ENCODE data around the gene RABGAP1L.
"Not testable (repeated sequence)": the region's sequence is repeated elsewhere in the genome, so short reads cannot be mapped to it uniquely, and the experiment has no call there.

RABGAP1L gene

GRCh38 chr1:174676856-174677255 is 517.5 kb downstream of the RABGAP1L start:
- DNase-seq: no peak

DNA sequence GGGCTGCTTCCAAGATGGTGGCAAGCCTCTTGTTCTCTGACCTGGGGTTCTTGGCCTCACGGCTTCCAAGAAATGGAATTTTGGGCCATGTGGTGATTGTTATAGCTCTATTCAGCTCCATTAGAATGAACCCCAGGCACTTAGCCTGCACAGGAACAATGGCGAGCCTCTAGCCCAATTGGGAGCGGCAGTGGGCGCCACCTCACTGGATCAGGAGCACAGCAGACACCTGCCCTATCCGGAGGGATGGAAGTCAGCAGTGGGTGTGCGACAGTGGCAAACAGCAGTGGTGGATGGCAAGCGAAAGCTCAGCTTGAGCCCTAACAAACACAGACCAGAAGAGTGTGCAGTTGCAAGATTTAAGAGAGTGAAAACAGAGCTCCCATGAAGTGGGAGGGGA is 519.3 kb downstream of the RABGAP1L start:
- no peak for DNase-seq

DNA sequence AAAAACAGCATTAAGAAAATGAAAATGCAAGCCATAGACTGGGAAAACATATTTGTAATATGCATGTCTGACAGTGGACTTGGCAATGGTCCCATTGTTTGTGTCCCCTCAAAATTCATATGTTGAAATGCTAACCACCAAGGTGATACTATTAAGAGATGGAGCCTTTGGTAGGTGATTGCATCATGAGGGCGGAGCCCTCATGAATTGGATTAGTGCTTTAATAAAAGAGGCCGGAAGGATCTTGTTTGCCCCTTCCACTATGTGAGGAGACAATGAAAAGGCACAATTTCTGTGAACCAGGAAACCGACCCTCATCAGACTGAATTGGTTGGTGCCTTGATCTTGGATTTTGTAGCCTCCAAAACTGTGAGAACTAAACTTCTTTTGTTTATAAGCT is 520.8 kb downstream of the RABGAP1L start:
- DNase-seq: no peak

- peak; percentile 81 for DNase-seq
Measured at GRCh38 chr1:174682419-174683008, 523.2 kb downstream of the RABGAP1L start.

GRCh38 chr1:174686213-174686612 is 526.9 kb downstream of the RABGAP1L start:
- DNase-seq: no peak

DNA sequence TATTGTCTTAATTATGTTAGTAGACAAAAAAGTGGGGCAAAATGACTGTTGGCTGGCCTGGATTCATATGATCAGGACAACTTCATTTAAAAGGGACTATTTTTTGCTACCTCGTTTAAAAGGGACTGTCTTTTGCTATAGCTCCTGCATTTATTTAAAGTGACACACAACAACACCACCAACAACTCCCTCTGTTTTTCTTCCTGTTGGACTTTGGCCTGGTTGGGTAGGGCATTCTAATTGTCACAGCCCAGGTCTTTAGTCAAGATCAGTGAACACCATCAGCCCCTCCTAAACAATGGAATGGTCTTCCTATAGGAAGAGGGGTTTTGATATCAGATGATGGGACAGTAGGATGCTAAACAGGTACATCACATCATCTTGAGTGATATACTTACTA is 530.2 kb downstream of the RABGAP1L start:
- no peak for DNase-seq

DNA sequence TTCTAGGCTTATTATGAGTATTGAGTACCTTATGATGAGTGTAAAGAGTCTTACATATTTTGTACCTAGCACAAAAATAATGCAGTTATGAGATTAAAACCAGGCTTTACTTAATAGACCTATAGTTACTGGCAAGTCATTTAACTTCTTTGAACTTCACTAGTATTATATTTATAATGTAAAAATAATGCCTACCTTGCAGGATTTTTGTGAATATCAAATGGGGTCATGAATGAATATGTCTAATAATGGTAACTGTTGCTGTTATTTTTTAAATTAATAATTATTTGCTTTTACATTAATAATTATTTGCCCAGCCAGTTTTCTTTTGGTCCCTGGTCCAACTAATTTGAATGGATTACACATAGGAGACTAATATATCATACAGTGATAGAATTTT is 530.9 kb downstream of the RABGAP1L start:
- DNase-seq: no peak

DNA sequence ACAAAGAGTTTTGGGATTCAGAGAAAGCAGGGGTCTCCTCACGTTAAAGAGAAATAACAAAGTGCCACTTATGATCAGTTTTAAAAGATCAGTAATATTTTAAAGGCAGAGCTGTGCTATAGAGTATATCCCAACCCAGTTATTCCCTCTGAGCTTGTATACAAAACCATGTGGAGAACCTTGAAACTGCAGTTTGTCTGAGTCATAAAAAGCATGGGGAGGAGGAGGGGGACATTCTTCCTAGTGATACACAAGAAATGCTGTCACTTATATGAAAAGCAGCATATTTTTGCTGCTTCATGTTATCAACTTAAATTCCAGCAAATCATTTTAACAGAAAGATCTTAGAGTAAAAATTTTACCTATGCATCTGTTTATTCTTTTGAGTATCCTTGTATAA is 533.0 kb downstream of the RABGAP1L start:
- DNase-seq: peak; percentile 42

GRCh38 chr1:174693085-174693484 is 533.8 kb downstream of the RABGAP1L start:
- no peak for DNase-seq

- DNase-seq: not testable (repeated sequence)
Measured at GRCh38 chr1:174693539-174693938, 534.2 kb downstream of the RABGAP1L start.

- DNase-seq: no peak
Measured at GRCh38 chr1:174696026-174696821, 536.9 kb downstream of the RABGAP1L start.

- DNase-seq: no peak
Measured at GRCh38 chr1:174700314-174700713, 541.0 kb downstream of the RABGAP1L start.

DNA sequence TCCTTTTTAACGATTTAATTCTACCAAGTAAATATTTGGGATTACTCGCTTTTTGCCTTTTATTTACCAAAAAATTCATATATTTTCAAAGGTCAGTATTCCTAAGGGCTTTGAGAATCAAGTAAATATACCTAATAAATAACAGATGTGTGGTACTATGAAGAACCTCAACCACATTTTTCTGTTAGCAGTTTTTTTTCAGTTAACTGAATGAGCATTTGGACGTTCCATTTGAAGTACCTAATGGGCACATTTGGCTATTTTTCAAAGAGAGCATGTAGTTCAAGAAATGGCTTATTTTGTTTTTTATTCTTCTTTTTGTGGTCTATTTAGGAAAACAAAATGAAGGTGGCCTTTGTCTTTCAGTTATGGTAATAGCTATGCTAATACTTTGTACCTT is 541.5 kb downstream of the RABGAP1L start:
- DNase-seq: peak; percentile 49

DNA sequence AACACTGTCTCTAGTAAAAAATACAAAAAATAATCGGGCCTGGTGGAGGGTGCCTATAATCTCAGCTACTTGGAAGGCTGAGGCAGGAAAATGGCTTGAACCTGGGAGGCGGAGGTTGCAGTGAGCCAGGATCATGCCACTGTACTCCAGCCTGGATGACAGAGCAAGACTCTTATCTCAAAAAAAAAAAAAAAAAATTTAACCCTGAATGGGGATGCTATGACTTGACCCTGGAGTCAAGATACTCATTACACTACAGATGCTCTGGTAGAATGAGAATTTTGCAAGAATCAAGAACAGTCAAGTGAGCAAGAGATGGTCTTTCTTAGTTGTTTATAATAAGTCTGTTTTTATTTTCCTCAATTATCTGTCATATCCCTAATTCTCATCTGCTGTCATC is 542.2 kb downstream of the RABGAP1L start:
- no peak for DNase-seq

GRCh38 chr1:174702011-174702410 is 542.7 kb downstream of the RABGAP1L start:
- no peak for DNase-seq

- no peak for DNase-seq
Measured at GRCh38 chr1:174703309-174703708, 544.0 kb downstream of the RABGAP1L start.

- no peak for DNase-seq
Measured at GRCh38 chr1:174704300-174704699, 545.0 kb downstream of the RABGAP1L start.

DNA sequence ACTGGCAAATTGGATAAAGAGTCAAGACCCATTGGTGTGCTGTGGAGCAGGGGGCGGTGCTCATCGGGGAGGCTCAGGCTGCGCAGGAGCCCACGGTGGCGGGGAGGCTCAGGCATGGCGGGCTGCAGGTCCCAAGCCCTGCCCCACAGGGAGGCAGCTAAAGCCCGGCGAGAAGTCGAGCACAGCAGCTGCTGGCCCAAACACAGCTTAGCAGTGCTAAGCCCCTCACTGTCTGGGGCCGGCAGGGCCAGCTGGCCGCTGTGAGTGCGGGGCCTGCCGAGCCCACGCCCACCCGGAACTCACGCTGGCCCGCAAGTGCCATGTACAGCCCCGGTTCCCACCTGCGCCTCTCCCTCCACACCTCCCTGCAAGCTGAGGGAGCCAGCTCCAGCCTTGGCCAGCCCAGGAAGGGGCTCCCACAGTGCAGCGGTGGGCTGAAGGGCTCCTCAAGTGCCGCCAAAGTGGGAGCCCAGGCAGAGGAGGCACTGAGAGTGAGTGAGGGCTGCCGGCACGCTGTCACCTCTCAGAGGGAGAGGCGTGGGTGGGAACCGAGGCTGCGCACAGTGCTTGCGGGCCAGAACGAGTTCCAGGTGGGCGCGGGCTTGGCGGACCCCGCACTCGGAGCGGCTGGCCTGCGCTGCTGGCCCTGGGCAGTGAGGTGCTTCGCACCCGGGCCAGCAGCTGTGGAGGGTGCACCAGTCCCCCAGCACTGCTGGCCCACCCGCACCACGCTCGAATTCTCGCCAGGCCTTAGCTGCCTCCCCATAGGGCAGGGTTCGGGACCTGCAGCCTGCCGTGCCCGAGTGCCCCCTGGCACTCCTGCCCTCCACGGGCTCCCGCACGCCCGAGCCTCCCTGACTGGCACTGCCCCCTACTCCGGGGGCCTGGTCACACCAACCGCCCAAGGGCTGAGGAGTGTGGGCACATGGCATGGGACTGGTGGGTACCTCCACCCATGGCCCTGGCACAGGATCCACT is 551.8 kb downstream of the RABGAP1L start:
- DNase-seq: no peak

DNA sequence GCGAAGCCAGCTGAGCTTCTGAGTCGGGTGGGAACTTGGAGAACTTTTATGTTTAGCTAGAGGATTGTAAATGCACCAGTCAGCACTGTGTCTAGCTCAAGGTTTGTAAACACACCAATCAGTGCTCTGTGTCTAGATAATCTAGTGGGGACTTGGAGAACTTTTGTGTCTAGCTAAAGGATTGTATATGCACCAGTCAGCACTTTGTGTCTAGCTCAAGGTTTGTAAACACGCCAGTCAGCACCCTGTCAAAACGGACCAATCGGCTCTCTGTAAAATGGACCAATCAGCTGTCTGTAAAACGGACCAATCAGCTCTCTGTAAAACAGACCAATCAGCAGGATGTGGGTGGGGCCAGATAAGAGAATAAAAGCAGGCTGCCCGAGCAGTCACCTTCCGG is 552.5 kb downstream of the RABGAP1L start:
- DNase-seq: not testable (repeated sequence)

DNA sequence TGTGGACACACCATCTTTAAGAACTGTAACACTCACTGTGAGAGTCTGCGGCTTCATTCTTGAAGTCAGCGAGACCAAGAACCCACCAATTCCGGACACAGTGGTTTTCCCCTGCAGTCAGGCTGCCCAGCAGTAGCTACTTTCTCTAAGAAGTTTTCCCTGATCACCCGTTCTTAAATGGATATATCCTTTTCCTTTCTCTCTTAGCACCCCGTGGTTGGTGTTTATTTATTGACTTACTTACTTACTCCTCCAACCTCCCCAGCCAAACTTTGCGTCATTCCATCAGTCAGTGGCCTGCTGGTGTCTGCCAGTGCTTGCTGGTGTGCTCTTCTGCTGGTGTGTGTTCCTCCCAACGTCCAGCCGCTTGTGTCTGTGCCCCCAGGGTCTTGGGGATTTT is 553.2 kb downstream of the RABGAP1L start:
- no peak for DNase-seq

GRCh38 chr1:174713796-174714195 is 554.5 kb downstream of the RABGAP1L start:
- no peak for DNase-seq

GRCh38 chr1:174719194-174719593 is 559.9 kb downstream of the RABGAP1L start:
- no peak for DNase-seq

GRCh38 chr1:174720618-174721017 is 561.3 kb downstream of the RABGAP1L start:
- DNase-seq: no peak

All from fibroblast of skin of abdomen (primary cell).